Suppressor macrophage treated with lipopolysaccharide for 4 hours (primary cell): Measurements from ENCODE around the gene KREMEN1.

Experiments used
- DNase-seq: peaks from one replicate; pipeline ENCODE4 v3.0.0-alpha.2; 2020

Gene KREMEN1

DNA sequence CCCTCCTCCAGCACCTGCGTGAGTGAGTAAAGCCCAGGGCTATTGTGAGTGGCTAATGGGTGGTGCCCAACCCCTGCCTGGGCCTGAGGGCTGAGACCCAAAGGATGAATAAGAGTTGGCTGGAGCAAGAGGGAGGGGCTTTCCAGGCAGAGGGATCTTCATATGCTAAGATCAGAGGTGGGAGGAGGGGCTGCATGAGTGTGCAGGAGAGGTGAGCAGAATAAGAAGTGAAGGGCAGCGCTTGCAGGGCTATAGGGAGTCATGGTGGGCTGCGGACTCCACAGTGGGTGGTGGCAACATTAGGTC, 136.7 kb downstream of the KREMEN1 start:
- DNase-seq, result no peak

DNA sequence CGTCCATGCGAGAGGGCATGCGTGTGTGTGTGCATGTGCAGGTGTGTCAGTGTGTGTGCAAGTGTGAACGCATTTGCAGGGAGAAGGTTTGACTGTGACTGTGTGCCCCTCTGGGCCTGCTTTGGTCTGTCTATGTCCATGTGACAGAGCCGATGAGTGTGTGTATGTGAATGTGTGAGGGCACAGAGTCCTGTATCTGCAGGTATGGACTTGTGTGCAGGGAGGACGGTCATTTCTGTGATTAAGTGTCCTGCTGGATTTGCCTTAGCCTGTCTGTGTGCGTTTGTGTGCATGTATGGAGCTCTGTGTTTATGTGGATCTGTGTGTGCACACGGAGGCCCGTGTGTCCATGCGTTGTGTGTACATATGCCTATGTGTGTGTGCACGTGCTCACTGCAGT, 138.2 kb downstream of the KREMEN1 start:
- no peak for DNase-seq

DNA sequence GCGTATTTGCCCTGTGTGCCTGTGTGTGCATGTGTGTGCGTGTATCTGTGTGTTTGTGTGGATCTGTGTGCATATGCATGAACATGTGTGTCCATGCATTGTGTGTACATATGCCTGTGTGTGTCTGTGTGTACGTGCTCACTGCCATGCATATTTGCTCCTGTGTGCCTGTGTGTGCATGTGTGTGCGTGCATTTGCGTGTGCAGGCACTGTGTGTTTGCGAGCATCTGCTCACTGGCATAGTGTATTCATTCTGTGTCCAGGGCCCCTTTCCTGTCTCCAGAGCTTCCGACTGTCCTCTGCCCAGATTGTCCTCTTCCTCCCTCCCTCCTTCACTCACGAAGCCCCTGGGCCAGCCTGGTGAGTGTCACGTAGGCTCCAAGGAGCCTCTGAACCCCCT, 138.6 kb downstream of the KREMEN1 start:
- no peak for DNase-seq

DNA sequence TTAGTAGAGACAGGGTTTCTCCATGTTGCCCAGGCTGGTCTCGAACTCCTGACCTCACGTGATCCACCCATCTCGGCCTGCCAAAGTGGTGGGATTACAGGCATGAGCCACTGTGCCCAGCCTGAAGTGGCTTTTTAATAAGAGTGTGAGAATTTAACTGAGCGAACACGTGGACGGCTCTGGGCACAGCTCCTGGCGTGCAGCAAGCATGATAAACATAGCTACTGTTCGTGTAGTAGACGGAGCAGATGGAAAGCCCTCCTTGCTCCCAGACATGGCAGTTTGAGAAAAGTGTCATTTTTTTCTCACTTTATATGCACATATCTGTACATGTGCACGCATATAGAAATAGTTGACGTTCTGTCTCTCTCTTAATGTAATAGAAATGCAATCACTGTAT, 139.9 kb downstream of the KREMEN1 start:
- DNase-seq, result no peak

DNA sequence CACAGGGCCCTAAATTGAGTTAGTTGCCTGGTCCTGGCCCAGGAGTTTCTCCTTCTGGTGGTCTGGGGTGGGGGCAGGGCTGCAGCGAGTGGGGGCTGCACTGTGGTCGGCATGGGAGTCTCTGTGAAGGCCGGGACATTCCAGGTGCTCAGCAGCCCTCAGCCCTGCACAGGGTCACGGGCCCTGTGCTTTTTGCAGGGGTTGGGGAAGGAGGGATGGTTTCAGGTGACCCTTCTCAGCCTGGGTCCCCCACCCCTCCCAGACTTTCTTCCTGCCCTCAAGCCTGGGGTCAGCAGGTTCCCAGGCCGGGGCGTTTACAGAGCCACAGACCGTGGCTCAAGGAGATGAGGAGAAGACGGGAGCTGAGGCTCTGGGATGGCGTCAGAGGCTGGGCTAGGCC, 140.7 kb downstream of the KREMEN1 start:
- no peak for DNase-seq

DNA sequence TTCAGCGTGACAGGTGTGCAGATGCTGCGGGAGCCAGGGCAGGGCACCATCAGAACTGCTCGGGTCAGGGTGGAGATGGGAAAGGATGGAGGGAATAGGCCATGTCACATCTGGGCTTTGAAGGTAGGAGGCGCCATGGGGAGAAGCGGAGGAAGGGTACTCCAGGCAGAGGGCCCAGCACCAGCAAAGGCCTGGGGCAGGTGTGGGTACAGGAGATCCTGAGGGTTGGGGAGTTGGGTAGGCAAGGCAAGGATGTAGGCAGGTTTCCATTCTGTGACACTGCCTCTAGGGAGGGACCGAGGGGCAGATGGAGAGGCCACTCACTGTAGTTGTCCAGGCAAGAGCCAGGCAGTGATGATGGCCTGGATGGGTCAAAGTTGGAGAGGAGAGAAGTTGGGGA, 141.4 kb downstream of the KREMEN1 start:
- no peak for DNase-seq

DNA sequence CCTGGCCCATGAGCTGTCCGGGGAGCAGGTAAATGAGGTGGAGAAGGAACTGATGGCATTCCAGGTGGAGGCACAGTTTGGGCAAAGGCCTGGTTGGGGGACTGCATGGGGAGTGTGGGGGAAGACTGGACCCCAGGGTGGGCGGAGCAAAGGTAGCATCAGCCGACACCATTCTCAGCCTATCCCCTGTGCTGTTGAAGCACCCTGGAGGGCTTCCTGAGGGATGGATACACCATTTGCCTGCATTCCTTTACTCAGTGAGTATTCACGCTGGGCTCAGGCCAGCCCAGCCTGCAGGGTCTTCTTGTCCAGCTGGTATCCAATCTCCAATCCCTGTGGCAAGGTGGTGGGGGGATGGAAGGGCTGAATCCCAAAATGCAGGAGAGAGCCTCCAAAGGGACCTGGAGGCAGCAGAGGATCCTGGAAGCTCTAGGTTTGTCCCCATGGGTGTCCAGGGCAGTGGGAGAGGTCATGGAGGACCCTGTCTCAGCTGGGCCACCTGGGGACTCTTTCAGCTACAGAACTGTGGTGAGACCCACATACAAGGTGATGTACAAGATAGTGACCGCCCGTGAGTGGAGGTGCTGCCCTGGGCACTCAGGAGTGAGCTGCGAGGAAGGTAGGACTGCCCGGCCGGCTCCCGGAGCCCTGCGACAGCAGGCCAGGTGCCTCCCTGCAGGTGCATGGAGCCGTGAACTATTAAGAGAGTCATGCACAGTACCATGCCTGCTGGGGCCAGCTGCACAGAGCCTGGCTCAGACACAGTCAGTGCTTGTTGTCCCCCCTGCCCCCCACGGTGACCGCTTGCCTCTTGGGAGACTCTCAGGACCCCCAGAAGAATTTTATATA, 142.4 kb downstream of the KREMEN1 start:
- no peak for DNase-seq

DNA sequence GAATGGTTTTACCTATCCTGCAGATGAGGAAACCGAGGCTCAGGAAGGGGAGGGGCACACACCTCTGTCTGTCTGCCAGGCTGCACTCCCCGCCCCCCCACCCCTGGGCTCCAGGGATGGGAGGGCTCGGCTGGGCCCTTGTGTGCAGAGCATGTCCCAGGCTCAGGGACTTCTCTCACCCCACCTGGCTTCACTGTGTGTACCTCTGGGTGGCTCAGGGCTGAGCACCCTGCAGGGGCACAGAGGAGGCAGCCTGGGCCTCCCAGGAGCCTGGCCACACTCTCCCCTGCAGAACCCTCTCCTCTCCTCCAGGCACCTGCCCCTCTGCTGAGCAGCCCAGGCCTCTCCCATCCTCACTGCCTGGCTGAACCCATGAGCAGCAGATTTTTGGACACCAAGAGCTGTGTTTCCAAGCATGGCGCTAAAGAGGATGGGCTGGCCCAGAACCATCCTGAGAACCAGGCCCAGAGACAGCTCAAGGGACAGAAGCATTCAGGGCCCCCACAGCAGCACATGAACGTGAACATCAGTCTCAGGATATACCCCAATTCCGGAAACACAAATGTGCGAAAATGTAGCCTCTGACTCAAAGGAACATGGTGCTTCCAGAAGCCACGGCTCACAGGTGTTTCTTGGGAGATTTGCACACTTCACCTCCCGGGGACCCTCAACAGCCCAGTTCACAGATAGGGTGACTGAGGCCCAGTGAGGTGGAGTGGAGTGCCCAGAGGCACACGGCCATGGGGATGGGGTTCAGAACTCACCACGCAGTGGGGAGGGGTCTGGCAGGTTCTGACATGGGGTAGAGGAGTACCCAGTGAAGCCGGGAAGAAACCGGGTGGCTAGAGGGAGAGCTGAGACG, 143.4 kb downstream of the KREMEN1 start:
- no peak for DNase-seq

DNA sequence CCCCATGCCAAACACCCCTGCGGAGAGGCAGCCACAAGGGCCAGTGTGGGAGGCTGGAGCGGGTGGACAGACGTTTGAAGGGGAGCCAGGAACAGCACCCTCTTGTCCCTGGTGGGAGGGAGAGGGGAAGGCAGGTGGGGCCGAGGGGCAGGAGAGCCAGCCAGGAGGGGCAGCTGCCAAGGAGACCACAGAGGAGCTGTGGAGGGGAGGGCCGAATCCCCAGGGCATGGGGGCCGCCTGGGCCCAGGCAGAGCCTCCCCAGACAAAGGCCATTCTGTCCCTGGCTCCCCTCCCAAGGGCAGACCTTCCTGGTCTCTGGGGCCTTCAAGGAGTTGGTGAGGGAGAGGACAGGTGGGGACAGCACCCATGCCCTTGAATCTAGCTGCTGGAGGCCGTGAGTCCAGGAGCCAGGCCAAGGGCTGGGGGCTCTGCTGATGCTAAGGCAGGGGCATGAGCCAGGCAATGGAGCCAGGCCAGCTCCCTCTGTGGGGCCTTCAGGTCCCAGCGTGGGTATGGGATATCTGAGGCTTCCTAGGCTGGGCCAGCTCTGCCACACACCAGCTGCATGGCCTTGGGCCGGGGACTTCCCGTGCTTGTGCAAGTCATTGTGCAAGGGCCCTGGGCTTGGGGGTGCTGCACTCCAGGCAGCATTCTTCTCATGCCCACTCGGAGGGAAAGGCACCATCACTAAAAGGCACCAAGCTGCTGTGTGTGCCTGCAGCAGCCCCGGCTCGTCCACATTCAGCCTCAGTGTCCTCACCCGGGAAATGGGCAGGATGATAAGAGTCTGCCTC, 144.2 kb downstream of the KREMEN1 start:
- peak; percentile 85 for DNase-seq
